GM12878 (cell line): ENCODE results near the gene DGKI. TPM values are rescaled to one million over a fixed set of nuclear protein-coding genes. Genes with fewer than 3 reads are reported as not detected.

Experiments
- ATAC-seq: fragments of 200-7000 bp; cut with Tn5 transposase; 3 replicates; pipeline ENCODE4 v1.9.1; 2020; ENCODE audit warnings: mild to moderate bottlenecking, moderate library complexity
- BruUV-seq: library from RNA; stranded (reverse); fragments of 400-500 nt; replicated peaks from 2 replicates; lab custom pipeline; 2021; lab: Mats Ljungman, UMichigan
- CTCF ChIA-PET: fragments of 300-600 bp; sonication (Branson Sonifier 250); formaldehyde crosslinking; extraction: SDS; loops from one replicate; lab custom pipeline; 2021; ENCODE audit warnings: inconsistent platforms; lab: Yijun Ruan, JAX
- POLR2A ChIA-PET: fragments of 350-600 bp; formaldehyde crosslinking; extraction: SDS; loops from one replicate; lab custom pipeline; 2021; ENCODE audit warnings: inconsistent platforms; lab: Charles Lee
- RAD21 ChIA-PET: fragments of 300-600 bp; sonication (Branson Sonifier 250); formaldehyde crosslinking; loops from one replicate; lab custom pipeline; 2023; ENCODE audit warnings: antibody characterized with exemption; ENCODE audit not compliant: unreplicated experiment; lab: Charles Lee
- SMC1A ChIA-PET: fragments of 300-600 bp; sonication (Branson Sonifier 250); formaldehyde crosslinking; loops from one replicate; lab custom pipeline; 2023; ENCODE audit not compliant: unreplicated experiment, uncharacterized antibody; lab: Charles Lee
- DNase-seq: peaks from one replicate; pipeline ENCODE4 v3.0.0-alpha.2; 2011; ENCODE audit warnings: low read depth, low spot score
- FAIRE-seq: peaks from 3 replicates; lab custom pipeline; 2011; peaks lifted over from hg19 to GRCh38; lab: Jason Lieb, UNC
- H2AFZ ChIP-seq: 2 replicates; pipeline ENCODE4 v1.6.0; 2011; ENCODE audit warnings: low read depth, low read length, control low read depth; ENCODE audit not compliant: control insufficient read depth
- H3K27ac ChIP-seq: 2 replicates; pipeline ENCODE4 v1.5.1; 2011; ENCODE audit warnings: control low read depth; ENCODE audit not compliant: control insufficient read depth, insufficient read depth
- H3K27me3 ChIP-seq, 2 experiments: replicated peaks in 1 of 2; 2 replicates each; pipeline versions ENCODE4 v1.6.0 to v1.6.1; 2011; ENCODE audit warnings: low read length in 1 of 2; ENCODE audit not compliant: control insufficient read depth in 2 of 2, insufficient read depth in 2 of 2
- H3K36me3 ChIP-seq, 2 experiments: 2 replicates each; pipeline ENCODE4 v1.5.1; 2011; ENCODE audit warnings: low read length in 1 of 2; ENCODE audit not compliant: control insufficient read depth in 2 of 2, insufficient read depth in 2 of 2
- H3K4me1 ChIP-seq: 2 replicates; pipeline ENCODE4 v1.6.1; 2011; ENCODE audit warnings: mild to moderate bottlenecking, low read length, moderate library complexity, mixed read lengths; ENCODE audit not compliant: control insufficient read depth, insufficient read depth
- H3K4me2 ChIP-seq: 2 replicates; pipeline ENCODE4 v1.6.0; 2011; ENCODE audit warnings: control low read depth; ENCODE audit not compliant: control insufficient read depth, insufficient read depth
- H3K4me3 ChIP-seq: fragments of 200-600 bp; sonication (generic); 2 replicates; pipeline ENCODE4 v1.5.1; 2016
- H3K79me2 ChIP-seq: 2 replicates; pipeline ENCODE4 v1.6.0; 2011; ENCODE audit warnings: low read length; ENCODE audit not compliant: control insufficient read depth, insufficient read depth
- H3K9ac ChIP-seq: 2 replicates; pipeline ENCODE4 v1.8.0; 2011; ENCODE audit warnings: low read length, control low read depth, mixed read lengths; ENCODE audit not compliant: control insufficient read depth, insufficient read depth
- H3K9me3 ChIP-seq: replicated peaks from 3 replicates; pipeline ENCODE4 v1.5.1; 2011; ENCODE audit warnings: mild to moderate bottlenecking, low read length; ENCODE audit not compliant: control insufficient read depth, insufficient read depth
- H4K20me1 ChIP-seq: 2 replicates; pipeline ENCODE4 v1.6.0; 2011; ENCODE audit not compliant: control insufficient read depth, insufficient read depth
- CBX3 ChIP-seq: fragments of 200-600 bp; sonication (generic); IDR thresholded peaks from 2 replicates; pipeline ENCODE4 v1.6.1; 2016; ENCODE audit warnings: low read depth, borderline replicate concordance
- POLR2A ChIP-seq: IDR thresholded peaks from 2 replicates; pipeline ENCODE4 v1.6.1; 2011; ENCODE audit warnings: low read depth, mild to moderate bottlenecking, low read length
- RUNX3 ChIP-seq: IDR thresholded peaks from 2 replicates; pipeline ENCODE4 v1.6.1; 2012; ENCODE audit warnings: low read length, inconsistent platforms
- STAT3 ChIP-seq: IDR thresholded peaks from 2 replicates; pipeline ENCODE4 v1.6.1; 2011; ENCODE audit warnings: low read depth, low read length, improper control_type of control experiment
- YBX1 ChIP-seq: fragments of 450-650 bp; IDR thresholded peaks from 2 replicates; pipeline ENCODE4 v1.6.1; 2016; ENCODE audit warnings: antibody characterized with exemption
- WGBS: methylation state at CpG from one replicate; pipeline ENCODE4 v1.1.6; 2016; ENCODE audit warnings: low lambda C conversion rate; ENCODE audit not compliant: insufficient replicate concordance, insufficient coverage; ENCODE audit errors: missing lambda C conversion rate; 5-methylcytosine and 5-hydroxymethylcytosine counted together
- in situ Hi-C: fragments of 300-500 bp; cut with MboI; formaldehyde crosslinking; loops from 9 replicates; pipeline ENCODE4 v1.14.3; 2018; ENCODE audit warnings: mixed read lengths
- intact Hi-C: fragments of 100-400 bp; cut with micrococcal nuclease; formaldehyde crosslinking; loops from one replicate; pipeline ENCODE4 v1.14.2; 2022; ENCODE audit not compliant: unreplicated experiment
- polyA plus RNA-seq, 11 experiments: library from polyadenylated mRNA; depleted of rRNA in 4 of 11; unstranded in 6 of 11; stranded (reverse) in 5 of 11; fragments of >200 nt; fragmentation: Nextera tagmentation in 4 of 11; fragmentation: Illumina TruSeq in 1 of 11; extraction: Ambion mirVana in 4 of 11; extraction: Trizol in 1 of 11; gene quantifications; 1 replicate in 1 of 11; 2 replicates in 10 of 11; pipeline versions ENCODE4 v1.2.1 to v1.2.3, GENCODE V29; 2011 to 2016; ENCODE audit warnings: inconsistent platforms in 2 of 11, missing spikeins in 2 of 11, low read depth in 1 of 11
- total RNA-seq, 4 experiments: library from RNA; depleted of rRNA in 3 of 4; stranded (reverse); fragments of >200 nt in 3 of 4; fragmentation: Illumina TruSeq in 1 of 4; extraction: Trizol in 1 of 4; gene quantifications; 2 replicates each; pipeline versions ENCODE4 v1.2.1 to v1.2.3, GENCODE V29; 2013 to 2021
- TF ChIP-seq, protein P1 (sequence below): IDR thresholded peaks from 2 replicates; pipeline ENCODE4 v1.6.1; 2012; ENCODE audit warnings: mild to moderate bottlenecking, low read depth, low read length
- TF ChIP-seq, protein P2 (sequence below): IDR thresholded peaks from 2 replicates; pipeline ENCODE4 v1.6.1; 2011; ENCODE audit warnings: low read depth, low read length, improper control_type of control experiment, borderline replicate concordance
- TF ChIP-seq, protein P3 (sequence below): fragments of 450-650 bp; IDR thresholded peaks from 2 replicates; pipeline ENCODE4 v1.6.1; 2017; ENCODE audit warnings: mild to moderate bottlenecking, moderate library complexity
- TF ChIP-seq, protein P4 (sequence below): fragments of 450-650 bp; IDR thresholded peaks from 2 replicates; pipeline ENCODE4 v1.6.1; 2017; ENCODE audit warnings: mild to moderate bottlenecking, moderate library complexity

DGKI gene
- total and polyA plus RNA-seq, 10 of the 15 experiments (the other 5 are each of a cell fraction or from before 2014, with no cell fraction given), result 10.4 to 37.1 (median 22.1) TPM

DNA sequence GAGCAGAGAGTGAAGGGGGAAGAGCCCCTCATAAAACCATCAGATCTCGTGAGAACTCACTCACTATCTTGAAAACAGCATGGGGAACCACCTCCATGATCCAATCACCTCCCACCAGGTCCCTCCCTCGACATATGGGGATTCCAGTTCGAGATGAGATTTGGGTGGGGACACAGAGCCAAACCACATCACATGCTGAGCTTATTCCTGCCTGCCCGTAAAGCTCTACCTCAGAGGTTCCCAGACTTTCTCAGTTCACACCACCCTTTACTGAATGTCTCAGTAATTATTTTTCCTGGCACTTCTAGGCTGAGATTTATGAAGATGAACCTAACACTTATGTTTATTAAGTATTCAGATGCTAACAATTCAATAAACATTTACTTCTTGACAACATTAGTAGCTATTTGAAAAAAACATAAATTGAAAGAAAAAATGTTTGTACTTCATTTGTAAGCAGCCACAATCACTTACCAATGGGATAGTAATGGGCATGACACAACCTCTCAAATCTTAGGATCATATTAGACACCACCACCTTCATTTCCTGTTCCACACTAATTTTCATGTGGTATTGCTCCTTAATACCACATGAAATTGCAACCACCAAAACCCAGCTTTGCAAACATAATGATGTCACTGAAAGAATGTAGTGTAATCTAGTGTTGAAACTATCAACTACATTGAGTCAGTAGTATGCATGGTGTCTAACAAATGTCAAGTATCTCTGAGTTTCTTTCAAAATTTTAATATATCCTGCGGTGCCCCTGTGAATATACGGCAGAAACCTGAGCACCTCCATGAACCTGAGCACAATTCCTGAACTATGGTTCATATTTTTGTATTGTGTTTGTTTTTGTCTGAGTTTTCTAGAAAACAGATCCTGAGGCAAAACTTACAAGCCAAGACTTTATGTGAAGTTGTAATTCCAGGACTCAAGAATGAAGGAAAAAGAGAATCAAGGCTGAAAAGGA is 4.5 kb upstream of the DGKI start:
- ATAC-seq (no peak), DNase-seq (no peak), FAIRE-seq (no peak)
- ChIA-PET POLR2A (no interaction called here), RAD21 (interaction anchor here (0.9 kb wide), 1 partner anchor 15 kb away, joined by 4 read pairs; no protein-coding TSS in a partner anchor), CTCF (interaction anchor here (0.7 to 1.6 kb wide), 8 partner anchors 11 to 259 kb away, joined by 3 to 8 read pairs (median 3); no protein-coding TSS in a partner anchor), SMC1A (interaction anchor here (0.6 to 4.1 kb wide), 9 partner anchors 11 to 197 kb away, joined by 3 to 17 read pairs (median 7); no protein-coding TSS in a partner anchor)
- H3K79me2 ChIP-seq, result no peaks in the 10 kb centered on the region
- H3K9ac ChIP-seq, result no peak overlapping the region
- WGBS, result 50% methylated on average over 6 of the region's 6 CpGs
- intact Hi-C loops, result no loop called here
- H3K36me3 ChIP-seq, result no peaks in the 10 kb centered on the region
- H3K27ac ChIP-seq, result no peak overlapping the region
- H3K4me3 ChIP-seq, result no peak overlapping the region
- H3K27me3 ChIP-seq, result peaks cover under 1 to 4% of the 10 kb centered on the region in 2 experiments; a peak in 2 of 4 replicates
- no peaks in the 10 kb centered on the region for H3K4me1 ChIP-seq
- no TSS peak for BruUV-seq
- in situ Hi-C loops, result no loop called here
- H3K9me3 ChIP-seq, result no peaks in the 10 kb centered on the region; the same call in 2 of the 3 replicates
- H3K4me2 ChIP-seq, result no peak overlapping the region
- no peak overlapping the region for H2AFZ ChIP-seq
- no peaks in the 10 kb centered on the region for H4K20me1 ChIP-seq
- TF ChIP-seq CBX3 (no peak), YBX1 (no peak), RUNX3 (peak; percentile 48; the same call in 1 of the 2 replicates), STAT3 (no peak), POLR2A (peak; percentile 39; the same call in 1 of the 2 replicates)
- TF ChIP-seq, protein P1, sequence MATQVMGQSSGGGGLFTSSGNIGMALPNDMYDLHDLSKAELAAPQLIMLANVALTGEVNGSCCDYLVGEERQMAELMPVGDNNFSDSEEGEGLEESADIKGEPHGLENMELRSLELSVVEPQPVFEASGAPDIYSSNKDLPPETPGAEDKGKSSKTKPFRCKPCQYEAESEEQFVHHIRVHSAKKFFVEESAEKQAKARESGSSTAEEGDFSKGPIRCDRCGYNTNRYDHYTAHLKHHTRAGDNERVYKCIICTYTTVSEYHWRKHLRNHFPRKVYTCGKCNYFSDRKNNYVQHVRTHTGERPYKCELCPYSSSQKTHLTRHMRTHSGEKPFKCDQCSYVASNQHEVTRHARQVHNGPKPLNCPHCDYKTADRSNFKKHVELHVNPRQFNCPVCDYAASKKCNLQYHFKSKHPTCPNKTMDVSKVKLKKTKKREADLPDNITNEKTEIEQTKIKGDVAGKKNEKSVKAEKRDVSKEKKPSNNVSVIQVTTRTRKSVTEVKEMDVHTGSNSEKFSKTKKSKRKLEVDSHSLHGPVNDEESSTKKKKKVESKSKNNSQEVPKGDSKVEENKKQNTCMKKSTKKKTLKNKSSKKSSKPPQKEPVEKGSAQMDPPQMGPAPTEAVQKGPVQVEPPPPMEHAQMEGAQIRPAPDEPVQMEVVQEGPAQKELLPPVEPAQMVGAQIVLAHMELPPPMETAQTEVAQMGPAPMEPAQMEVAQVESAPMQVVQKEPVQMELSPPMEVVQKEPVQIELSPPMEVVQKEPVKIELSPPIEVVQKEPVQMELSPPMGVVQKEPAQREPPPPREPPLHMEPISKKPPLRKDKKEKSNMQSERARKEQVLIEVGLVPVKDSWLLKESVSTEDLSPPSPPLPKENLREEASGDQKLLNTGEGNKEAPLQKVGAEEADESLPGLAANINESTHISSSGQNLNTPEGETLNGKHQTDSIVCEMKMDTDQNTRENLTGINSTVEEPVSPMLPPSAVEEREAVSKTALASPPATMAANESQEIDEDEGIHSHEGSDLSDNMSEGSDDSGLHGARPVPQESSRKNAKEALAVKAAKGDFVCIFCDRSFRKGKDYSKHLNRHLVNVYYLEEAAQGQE, result no peak
- TF ChIP-seq, protein P2, sequence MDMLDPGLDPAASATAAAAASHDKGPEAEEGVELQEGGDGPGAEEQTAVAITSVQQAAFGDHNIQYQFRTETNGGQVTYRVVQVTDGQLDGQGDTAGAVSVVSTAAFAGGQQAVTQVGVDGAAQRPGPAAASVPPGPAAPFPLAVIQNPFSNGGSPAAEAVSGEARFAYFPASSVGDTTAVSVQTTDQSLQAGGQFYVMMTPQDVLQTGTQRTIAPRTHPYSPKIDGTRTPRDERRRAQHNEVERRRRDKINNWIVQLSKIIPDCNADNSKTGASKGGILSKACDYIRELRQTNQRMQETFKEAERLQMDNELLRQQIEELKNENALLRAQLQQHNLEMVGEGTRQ, result no peak
- TF ChIP-seq, protein P3, sequence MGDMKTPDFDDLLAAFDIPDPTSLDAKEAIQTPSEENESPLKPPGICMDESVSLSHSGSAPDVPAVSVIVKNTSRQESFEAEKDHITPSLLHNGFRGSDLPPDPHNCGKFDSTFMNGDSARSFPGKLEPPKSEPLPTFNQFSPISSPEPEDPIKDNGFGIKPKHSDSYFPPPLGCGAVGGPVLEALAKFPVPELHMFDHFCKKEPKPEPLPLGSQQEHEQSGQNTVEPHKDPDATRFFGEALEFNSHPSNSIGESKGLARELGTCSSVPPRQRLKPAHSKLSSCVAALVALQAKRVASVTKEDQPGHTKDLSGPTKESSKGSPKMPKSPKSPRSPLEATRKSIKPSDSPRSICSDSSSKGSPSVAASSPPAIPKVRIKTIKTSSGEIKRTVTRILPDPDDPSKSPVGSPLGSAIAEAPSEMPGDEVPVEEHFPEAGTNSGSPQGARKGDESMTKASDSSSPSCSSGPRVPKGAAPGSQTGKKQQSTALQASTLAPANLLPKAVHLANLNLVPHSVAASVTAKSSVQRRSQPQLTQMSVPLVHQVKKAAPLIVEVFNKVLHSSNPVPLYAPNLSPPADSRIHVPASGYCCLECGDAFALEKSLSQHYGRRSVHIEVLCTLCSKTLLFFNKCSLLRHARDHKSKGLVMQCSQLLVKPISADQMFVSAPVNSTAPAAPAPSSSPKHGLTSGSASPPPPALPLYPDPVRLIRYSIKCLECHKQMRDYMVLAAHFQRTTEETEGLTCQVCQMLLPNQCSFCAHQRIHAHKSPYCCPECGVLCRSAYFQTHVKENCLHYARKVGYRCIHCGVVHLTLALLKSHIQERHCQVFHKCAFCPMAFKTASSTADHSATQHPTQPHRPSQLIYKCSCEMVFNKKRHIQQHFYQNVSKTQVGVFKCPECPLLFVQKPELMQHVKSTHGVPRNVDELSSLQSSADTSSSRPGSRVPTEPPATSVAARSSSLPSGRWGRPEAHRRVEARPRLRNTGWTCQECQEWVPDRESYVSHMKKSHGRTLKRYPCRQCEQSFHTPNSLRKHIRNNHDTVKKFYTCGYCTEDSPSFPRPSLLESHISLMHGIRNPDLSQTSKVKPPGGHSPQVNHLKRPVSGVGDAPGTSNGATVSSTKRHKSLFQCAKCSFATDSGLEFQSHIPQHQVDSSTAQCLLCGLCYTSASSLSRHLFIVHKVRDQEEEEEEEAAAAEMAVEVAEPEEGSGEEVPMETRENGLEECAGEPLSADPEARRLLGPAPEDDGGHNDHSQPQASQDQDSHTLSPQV, result no peak
- TF ChIP-seq, protein P4, sequence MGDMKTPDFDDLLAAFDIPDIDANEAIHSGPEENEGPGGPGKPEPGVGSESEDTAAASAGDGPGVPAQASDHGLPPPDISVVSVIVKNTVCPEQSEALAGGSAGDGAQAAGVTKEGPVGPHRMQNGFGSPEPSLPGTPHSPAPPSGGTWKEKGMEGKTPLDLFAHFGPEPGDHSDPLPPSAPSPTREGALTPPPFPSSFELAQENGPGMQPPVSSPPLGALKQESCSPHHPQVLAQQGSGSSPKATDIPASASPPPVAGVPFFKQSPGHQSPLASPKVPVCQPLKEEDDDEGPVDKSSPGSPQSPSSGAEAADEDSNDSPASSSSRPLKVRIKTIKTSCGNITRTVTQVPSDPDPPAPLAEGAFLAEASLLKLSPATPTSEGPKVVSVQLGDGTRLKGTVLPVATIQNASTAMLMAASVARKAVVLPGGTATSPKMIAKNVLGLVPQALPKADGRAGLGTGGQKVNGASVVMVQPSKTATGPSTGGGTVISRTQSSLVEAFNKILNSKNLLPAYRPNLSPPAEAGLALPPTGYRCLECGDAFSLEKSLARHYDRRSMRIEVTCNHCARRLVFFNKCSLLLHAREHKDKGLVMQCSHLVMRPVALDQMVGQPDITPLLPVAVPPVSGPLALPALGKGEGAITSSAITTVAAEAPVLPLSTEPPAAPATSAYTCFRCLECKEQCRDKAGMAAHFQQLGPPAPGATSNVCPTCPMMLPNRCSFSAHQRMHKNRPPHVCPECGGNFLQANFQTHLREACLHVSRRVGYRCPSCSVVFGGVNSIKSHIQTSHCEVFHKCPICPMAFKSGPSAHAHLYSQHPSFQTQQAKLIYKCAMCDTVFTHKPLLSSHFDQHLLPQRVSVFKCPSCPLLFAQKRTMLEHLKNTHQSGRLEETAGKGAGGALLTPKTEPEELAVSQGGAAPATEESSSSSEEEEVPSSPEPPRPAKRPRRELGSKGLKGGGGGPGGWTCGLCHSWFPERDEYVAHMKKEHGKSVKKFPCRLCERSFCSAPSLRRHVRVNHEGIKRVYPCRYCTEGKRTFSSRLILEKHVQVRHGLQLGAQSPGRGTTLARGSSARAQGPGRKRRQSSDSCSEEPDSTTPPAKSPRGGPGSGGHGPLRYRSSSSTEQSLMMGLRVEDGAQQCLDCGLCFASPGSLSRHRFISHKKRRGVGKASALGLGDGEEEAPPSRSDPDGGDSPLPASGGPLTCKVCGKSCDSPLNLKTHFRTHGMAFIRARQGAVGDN, result no peak
